Pancreas (tissue), 10 donors: ENCODE measurements around the gene LHPP. TPM values are rescaled to one million over a fixed set of nuclear protein-coding genes. Genes with fewer than 3 reads are reported as not detected.

ENCODE experiments used
- ATAC-seq, 4 donors: fragments of 200-7000 bp; cut with Tn5 transposase; one replicate each; pipeline versions ENCODE4 v1.8.0 to v1.9.1; 2020; ENCODE audit warnings: mild to moderate bottlenecking in 4 of 4, moderate library complexity in 4 of 4
- DNase-seq, 6 donors: peaks; one replicate each; pipeline ENCODE4 v3.0.0-alpha.2; 2020
- FAIRE-seq: peaks from 2 replicates; lab custom pipeline; 2012; peaks lifted over from hg19 to GRCh38; lab: Jason Lieb, UNC
- H3K27ac ChIP-seq, 4 donors: fragments of 200-600 bp; sonication (generic); 1 replicate in 3 of 4; 2 replicates in 1 of 4; pipeline versions ENCODE4 v1.5.0 to v1.8.0; 2020
- H3K27me3 ChIP-seq, 4 donors: fragments of 200-600 bp; one replicate each; pipeline ENCODE4 v1.8.0; 2021
- H3K36me3 ChIP-seq, 3 donors: fragments of 200-600 bp; sonication (generic) in 1 of 3; one replicate each; pipeline versions ENCODE4 v1.5.0 to v1.8.0; 2020 to 2021
- H3K4me1 ChIP-seq, 3 donors: fragments of 200-600 bp; one replicate each; pipeline ENCODE4 v1.8.0; 2021
- H3K4me3 ChIP-seq, 4 donors: fragments of 200-600 bp; sonication (generic) in 2 of 4; one replicate each; pipeline versions ENCODE4 v1.5.0 to v1.8.0; 2020 to 2021
- H3K9me3 ChIP-seq, 4 donors: fragments of 200-600 bp; one replicate each; pipeline ENCODE4 v1.8.0; 2021
- CTCF ChIP-seq, 4 donors: fragments of 200-600 bp; sonication (generic) in 3 of 4; IDR thresholded peaks; one replicate each; pipeline versions ENCODE4 v1.5.0 to v1.8.0; 2021; ENCODE audit warnings: antibody characterized with exemption in 4 of 4
- WGBS, 2 donors: extraction: QIAGEN DNeasy Blood & Tissue Kit; methylation state at CpG; one replicate each; pipeline ENCODE4 v1.1.7; 2013; 5-methylcytosine and 5-hydroxymethylcytosine counted together
- intact Hi-C, 3 donors: fragments of 100-400 bp; cut with DNase I; formaldehyde crosslinking; loops; one replicate each; pipeline versions ENCODE4 v1.11.1 to v1.14.2; 2022
- polyA plus RNA-seq, 2 donors: library from polyadenylated mRNA; stranded (reverse); fragments of 200-250 nt; gene quantifications; one replicate each; pipeline ENCODE4 v1.2.3, GENCODE V29; 2013
- total RNA-seq, 6 donors: library from RNA; stranded (reverse); fragmentation: NEBNext Ultra II Directional in 4 of 6; extraction: Animal tissue kit (Norgen Biotek cat#: 25700) in 4 of 6; gene quantifications; one replicate each; pipeline versions ENCODE4 v1.2.1 to v1.2.4, GENCODE V29; 2021 to 2023
- donor health status: healthy with polysubstance abuse.
- donor health status: DM: no; HTN: no; CAD: no; lungs with moderate emphysema.
- donor health status: DM: no; HTN: no; CAD: no.
- donor health status: control.
- donor health status: control.
- donor health status: Bipolar disorder and iron deficiency.
- donor health status: DM: yes; HTN: yes; CAD: no.
- donor health status: DM: no; HTN: no; CAD: no.
- donor health status: DM: no; HTN: no; CAD: no.
- donor health status: DM: yes; HTN: yes; CAD: no.

Gene LHPP
- total and polyA plus RNA-seq, 8 donors, result 5.3 to 10.8 (median 7.8) TPM

DNA sequence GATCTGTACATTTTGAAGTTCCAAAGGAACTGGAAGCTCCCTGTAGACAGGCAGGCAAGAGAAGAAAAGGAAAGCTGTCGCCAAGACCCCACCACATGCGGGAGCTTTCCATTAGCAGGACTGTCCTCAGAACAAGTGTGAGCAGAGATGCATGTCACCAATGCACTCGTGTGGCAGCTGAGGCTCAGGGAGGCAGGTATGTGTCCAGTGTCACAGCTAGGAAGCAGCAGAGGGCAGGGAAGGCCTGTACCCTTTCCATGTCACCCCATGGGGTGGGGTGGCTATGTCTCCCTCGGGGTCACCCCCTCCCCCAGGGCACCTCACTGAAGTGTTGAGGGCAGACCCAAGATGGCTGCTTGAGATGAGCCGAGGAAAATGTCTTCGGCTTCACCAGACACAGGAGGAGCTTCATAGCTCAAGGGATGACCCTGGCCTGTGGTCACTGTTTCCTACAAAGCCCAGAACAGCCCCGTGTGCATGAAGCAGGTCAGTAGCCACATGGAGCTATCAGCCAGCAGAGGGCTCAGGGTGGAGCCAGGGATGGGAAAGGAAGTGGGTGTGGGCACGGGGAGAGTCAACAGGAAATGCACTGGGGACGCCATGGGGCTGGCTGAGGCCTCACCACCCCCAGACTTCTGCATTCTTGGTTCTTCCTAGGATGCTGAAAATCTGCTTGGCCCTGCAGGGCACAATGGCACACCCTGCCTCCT, 186.0 kb downstream of the LHPP start:
- intact Hi-C loops, result no loop called here
- Histone ChIP-seq H3K36me3 (no peaks in the 10 kb centered on the region), H3K4me3 (no peak overlapping the region), H3K27ac (peak overlapping the region in 2 of 4 donors; percentile 42 to 52), H3K9me3 (no peaks in the 10 kb centered on the region), H3K4me1 (peaks cover 0 to 12% (median 0%) of the 10 kb centered on the region in 3 donors), H3K27me3 (no peaks in the 10 kb centered on the region)
- DNase-seq, result peak in 2 of 6 donors; percentile 52 to 66
- peak in 3 of 4 donors; percentile 56 to 74 (median 73) for ATAC-seq
- TF ChIP-seq CTCF (IDR thresholded peaks at IDR 0.05), result no peak
- whole genome bisulfite sequencing, 2 donors, result 75 to 80% methylated on average over 9 of the region's 9 CpGs
- FAIRE-seq, result no peak

GRCh38 chr10:124648131-124648475, 186.5 kb downstream of the LHPP start:
- Histone ChIP-seq H3K9me3 (no peaks in the 10 kb centered on the region), H3K4me1 (peaks cover 0 to 12% (median 0%) of the 10 kb centered on the region in 3 donors), H3K27me3 (no peaks in the 10 kb centered on the region), H3K27ac (peak overlapping the region in 2 of 4 donors; percentile 42 to 52), H3K4me3 (no peak overlapping the region), H3K36me3 (no peaks in the 10 kb centered on the region)
- peak in 1 of 6 donors; percentile 58 for DNase-seq
- FAIRE-seq, result no peak
- TF ChIP-seq CTCF (IDR thresholded peaks at IDR 0.05), result no peak
- intact Hi-C loops, result no loop called here
- WGBS, 2 donors, result 73 to 80% methylated on average over 7 of the region's 7 CpGs
- ATAC-seq, result peak in 1 of 4 donors; percentile 2

DNA sequence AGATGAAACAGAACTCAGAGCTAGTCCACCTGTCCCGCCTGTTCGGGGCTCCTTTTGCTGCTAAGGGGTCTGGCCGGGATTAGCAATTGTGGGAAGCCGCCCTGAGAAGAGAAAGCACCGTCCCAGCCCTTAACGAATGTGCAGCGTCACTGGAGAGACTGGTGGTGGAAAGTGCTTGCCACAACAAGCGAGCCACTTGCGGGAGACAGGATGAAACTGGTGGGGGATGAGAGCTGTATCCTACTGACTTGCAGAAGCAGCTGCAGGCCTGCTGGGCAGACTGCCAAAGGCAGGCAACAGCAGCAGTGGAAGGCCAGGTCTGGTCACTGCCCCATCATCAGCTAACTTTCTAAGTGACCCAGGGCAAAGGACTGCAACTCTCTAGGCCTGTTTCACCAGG, 187.1 kb downstream of the LHPP start:
- ATAC-seq (peak in 3 of 4 donors; percentile 54 to 63 (median 61)), FAIRE-seq (no peak), DNase-seq (peak in 4 of 6 donors; percentile 50 to 70 (median 58))

GRCh38 chr10:124649214-124649613, 187.6 kb downstream of the LHPP start:
- intact Hi-C loops, result no loop called here
- H3K27ac ChIP-seq, result peak overlapping the region in 2 of 4 donors; percentile 9 to 42
- no peak for FAIRE-seq
- no peaks in the 10 kb centered on the region for H3K9me3 ChIP-seq
- WGBS, 2 donors, result 62% methylated on average over 5 of the region's 5 CpGs
- TF ChIP-seq CTCF (IDR thresholded peaks at IDR 0.05), result no peak
- no peak overlapping the region for H3K4me3 ChIP-seq
- ATAC-seq, result no peak
- peak in 1 of 6 donors; percentile 12 for DNase-seq
- no peaks in the 10 kb centered on the region for H3K27me3 ChIP-seq
- peaks cover 0 to 12% (median 0%) of the 10 kb centered on the region in 3 donors for H3K4me1 ChIP-seq
- H3K36me3 ChIP-seq, result no peaks in the 10 kb centered on the region

More for the DNA sequence above, 187.1 kb downstream of the LHPP start:
- Histone ChIP-seq H3K4me3 (no peak overlapping the region), H3K27ac (peak overlapping the region in 2 of 4 donors; percentile 42 to 52), H3K4me1 (peaks cover 0 to 12% (median 0%) of the 10 kb centered on the region in 3 donors), H3K9me3 (no peaks in the 10 kb centered on the region), H3K36me3 (no peaks in the 10 kb centered on the region), H3K27me3 (no peaks in the 10 kb centered on the region)
- WGBS, 2 donors, result 78 to 82% methylated on average over 9 of the region's 9 CpGs
- intact Hi-C loops, result no loop called here
- no peak for TF ChIP-seq CTCF (IDR thresholded peaks at IDR 0.05)

DNA sequence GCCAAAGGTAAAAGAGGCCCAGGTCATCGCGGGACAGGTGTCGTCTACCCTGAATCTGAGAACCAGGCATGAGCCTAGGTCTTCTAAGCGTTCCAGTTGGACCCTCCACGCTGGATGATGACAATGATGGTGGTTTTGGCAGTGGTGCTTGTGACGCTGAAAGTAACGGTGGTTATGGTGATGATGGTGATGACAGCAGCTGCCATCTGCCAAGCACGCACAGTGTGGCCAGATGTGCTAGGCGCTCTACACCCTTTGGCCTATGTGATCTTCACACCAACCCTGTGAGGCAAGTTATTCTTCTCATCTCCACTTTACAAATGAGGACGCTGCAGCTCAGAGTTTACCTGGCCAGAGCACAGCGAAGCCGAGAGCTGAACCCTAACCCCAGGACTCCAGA, 188.6 kb downstream of the LHPP start:
- no peak for TF ChIP-seq CTCF (IDR thresholded peaks at IDR 0.05)
- Histone ChIP-seq H3K4me1 (peaks cover 0 to 12% (median 0%) of the 10 kb centered on the region in 3 donors), H3K27me3 (no peaks in the 10 kb centered on the region), H3K36me3 (no peaks in the 10 kb centered on the region), H3K4me3 (no peak overlapping the region), H3K27ac (no peak overlapping the region), H3K9me3 (no peaks in the 10 kb centered on the region)
- no peak for FAIRE-seq
- no peak for ATAC-seq
- peak in 1 of 6 donors; percentile 6 for DNase-seq
- 96 to 99% methylated on average over 12 of the region's 12 CpGs for WGBS, 2 donors
- intact Hi-C loops, result no loop called here
